Stimulated activated CD8-positive, alpha-beta memory T cell treated with anti-CD3 and anti-CD28 coated beads, Interleukin-2, amount 100 ng/mL, for 48 hours (primary cell): ENCODE results near the gene P4HA1.
A peak's percentile ranks its signal among the peaks of the same experiment; 100 is the strongest.
"Not testable (repeated sequence)": the region's sequence is repeated elsewhere in the genome, so short reads cannot be mapped to it uniquely, and the experiment has no call there.

ENCODE experiments used
- DNase-seq, 2 donors: peaks; one replicate each; pipeline ENCODE4 v3.0.0-alpha.2; 2020; ENCODE audit warnings: low read depth in 2 of 2

Gene P4HA1

DNA sequence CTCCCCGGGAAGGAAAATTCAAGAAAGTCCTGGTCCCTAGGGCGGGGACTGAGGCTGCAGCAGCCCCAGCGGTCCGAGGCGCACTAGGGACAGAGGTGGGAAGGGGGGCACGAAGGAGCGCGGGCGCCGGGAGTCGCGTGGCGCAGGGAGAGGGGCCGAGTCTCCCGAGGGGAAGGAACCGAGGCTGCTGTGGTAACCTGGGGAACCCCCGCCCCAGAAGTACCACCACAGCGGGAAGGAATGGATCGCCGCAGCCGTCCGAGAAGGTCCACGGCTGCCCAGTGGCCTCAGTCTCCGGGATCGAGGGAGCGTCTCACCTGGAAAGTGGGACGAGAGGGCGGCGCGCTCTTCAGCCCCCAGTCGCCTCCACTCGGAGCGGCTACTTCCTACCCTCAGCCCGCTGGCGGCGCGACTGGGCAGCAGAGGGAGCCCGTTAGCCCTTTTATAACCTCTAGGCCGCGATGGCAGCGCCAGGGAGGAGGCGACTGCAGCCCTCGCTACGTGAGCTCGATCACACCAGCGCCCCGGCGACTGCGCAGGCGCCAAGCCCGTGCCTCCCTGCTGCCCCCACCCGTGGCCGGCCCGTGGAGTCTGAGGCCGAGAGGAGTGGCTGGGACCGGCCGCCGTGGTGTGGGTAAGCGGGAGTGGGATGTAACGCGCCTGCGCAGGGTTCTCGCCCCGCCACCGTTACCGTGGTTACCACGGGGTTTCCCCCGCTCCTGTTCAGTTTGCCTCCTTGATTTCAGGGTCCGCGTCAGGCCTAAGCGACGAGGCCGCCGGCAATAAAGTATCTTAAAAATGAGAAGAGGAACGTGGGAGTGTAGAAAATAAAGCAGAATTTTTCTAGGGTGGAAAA lies at the start of gene P4HA1:
Gene P4HA1 (minus strand): TSS at position 418 of the 856 bp plus-strand sequence. CDS start 21,983 bp downstream, outside the sequence.
- peak; percentile 99 for DNase-seq

DNA sequence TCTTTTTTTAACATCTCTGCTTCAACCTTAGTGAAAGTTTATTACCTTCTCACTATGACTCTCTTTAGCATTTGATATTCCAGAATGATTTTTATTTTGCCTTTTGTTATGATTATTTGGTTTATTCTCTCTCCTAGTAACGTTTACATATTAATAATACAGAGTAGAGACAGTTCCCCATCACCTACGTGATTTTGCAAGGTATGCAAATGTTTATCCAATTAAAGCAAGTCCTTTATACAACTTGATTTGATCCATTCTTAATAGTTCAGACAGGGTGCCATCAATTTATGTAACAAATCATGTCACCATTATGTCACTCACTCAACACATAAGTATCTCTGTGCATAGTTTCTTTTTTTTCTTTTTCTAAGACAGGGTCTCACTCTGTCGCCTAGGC lies 44.9 kb upstream of the P4HA1 start:
- DNase-seq, result no peak

DNA sequence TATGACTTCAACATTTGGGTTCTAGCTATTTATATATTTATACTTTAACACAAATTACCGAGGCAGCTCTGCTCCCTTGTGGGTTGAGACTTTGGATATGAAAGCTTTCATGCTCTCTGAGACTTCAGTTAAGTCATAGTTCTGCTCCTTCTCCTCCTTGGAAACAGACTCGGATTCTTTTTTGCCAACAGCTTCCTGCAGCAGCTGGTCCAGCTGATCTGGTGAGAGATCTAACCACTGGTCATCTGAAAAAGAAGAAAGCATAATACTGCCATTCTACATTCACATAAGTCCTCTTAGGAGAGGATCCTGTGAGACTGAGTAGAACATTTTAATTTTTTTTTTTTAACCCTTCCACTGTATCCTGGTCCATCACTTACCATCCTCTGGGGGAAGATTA lies 42.6 kb upstream of the P4HA1 start:
- no peak for DNase-seq

- no peak for DNase-seq
Measured at GRCh38 chr10:73136627-73137026, 40.0 kb upstream of the P4HA1 start.

DNA sequence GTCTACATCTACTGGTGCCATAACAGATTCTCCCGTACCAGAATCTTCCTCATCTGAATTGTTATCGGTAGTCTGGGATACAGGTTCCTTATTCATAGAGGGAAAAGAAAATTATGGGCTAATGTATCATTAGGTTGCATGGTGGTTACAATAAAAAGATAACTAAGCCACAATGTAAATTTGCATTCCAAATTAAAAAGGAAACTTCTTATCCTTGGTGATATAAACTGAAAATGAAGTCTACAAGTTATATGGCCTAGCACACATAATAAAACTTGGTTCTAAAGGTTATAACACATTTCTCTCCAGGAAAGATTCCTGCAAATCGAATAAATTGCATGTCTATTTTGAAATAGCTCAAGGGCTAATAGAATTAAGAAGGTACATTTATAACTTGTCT lies 38.1 kb upstream of the P4HA1 start:
- DNase-seq, result no peak

- DNase-seq, result no peak
Measured at GRCh38 chr10:73131913-73132686, 35.4 kb upstream of the P4HA1 start.

GRCh38 chr10:73131301-73131700 lies 34.6 kb upstream of the P4HA1 start:
- DNase-seq, result no peak

- DNase-seq, result no peak
Measured at GRCh38 chr10:73126343-73126742, 29.7 kb upstream of the P4HA1 start.

- no peak for DNase-seq
Measured at GRCh38 chr10:73119952-73120351, 23.3 kb upstream of the P4HA1 start.

DNA sequence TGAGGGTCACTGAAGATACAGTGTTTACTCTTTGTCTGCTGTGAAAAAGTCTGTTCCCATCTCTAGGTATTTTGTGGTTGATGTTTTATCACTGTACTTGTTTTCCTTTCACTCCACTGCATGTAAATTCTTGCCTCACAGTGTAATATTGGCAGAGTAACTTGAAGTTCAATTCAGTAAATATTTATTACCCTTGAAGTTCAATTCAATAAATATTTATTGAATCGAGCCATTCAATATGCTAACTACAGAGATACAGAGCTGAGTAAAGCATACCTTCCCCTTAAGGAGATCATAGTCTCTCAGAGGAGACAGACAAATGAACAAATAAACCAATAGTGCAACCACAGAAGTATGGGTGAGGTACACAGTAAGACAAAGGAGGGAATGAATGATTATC lies 22.8 kb upstream of the P4HA1 start:
- no peak for DNase-seq

DNA sequence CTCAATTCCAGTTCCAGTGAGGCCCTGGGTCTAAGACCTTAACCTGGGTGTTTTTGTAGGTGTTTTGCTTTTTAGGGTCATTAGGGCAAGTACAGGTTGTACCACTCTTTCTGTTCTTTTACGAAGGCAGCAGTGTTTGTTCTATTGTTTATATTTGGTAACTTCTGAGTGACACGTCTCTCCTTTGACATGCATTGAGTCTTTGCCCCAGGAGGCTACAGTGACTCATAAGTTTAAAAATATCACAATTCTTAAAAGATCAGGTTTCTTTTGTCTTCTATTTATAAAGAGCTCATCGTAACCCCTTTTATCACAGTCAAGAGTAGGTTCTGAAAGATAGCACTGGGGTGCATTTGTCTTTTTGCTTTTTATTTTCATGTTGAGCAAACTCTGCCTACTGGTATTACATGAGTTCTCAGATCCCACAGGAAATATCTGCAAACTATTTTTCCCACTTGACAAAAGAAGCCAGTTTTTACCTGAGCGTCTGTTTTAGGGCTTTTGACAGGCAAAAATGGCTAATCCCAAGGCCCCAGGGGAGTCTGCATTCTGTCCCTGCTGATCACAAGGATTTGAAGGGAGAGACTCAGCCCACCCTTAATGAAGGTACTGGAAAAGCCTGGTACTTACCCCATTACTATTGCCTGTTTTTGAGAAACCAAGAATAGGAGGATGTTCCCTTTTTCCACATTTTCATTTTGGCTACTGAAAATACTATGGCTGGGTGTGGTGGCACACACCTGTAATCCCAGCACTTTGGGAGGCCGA lies 21.5 kb upstream of the P4HA1 start:
- no peak for DNase-seq

DNA sequence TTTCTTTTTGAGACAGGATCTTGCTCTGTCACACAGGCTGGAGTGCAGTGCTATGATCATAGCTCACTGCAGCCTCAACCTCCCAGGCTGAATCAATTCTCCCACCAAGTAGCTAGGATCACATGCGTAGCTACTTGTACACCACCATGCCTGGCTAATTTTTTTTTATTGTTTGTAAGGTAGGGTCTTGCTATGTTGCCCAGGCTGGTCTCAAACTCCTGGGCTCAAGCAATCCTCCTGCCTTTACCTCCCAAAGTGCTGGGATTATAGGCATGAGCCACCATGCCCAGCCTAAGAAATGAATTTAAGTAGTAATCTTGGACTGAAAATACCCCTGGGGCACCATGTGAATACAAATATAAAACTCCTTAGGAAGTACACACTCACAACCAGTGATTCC lies 19.4 kb upstream of the P4HA1 start:
- DNase-seq, result no peak

GRCh38 chr10:73113551-73113950 lies 16.9 kb upstream of the P4HA1 start:
- no peak for DNase-seq

GRCh38 chr10:73112032-73112431 lies 15.4 kb upstream of the P4HA1 start:
- not testable (repeated sequence) for DNase-seq

- DNase-seq, result peak; percentile 7 to 20
Measured at GRCh38 chr10:73110345-73110849, 13.7 kb upstream of the P4HA1 start, which contains the start of gene NUDT13. TSS of gene NUDT13 (plus strand) at chr10:73110455. CDS start at chr10:73114366, 3,911 bp downstream.

DNA sequence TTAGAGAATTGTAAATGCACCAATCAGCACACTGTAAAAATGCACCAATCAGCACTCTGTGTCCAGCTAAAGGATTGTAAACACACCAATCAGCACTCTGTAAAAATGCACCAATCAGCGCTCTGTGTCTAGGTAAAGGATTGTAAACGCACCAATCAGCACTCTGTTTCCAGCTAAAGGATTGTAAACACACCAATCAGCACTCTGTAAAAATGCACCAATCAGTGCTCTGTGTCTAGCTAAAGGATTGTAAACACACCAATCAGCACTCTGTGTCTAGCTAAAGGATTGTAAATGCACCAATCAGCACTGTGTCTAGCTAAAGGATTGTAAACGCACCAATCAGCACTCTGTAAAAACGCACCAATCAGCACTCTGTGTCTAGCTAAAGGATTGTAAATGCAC lies 12.6 kb upstream of the P4HA1 start:
- DNase-seq, result not testable (repeated sequence)

DNA sequence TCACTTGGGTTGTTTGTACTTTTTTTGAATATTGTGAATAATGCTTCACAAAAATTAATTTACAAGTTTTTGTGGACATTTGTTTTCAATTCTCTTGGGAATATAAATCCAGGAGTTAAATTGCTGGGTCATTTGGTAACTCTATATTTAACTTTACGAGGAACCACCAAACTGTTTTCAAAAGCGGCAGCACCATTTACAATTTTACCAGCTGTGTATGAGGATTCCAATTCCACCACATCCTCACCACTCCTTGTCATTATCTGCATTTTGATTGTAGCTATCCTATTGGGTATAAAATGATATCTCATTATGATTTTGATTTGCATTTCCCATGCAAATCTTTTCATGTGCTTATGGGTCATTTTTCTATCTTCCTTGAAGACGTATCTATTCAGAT lies 9.6 kb upstream of the P4HA1 start:
- DNase-seq, result no peak

- DNase-seq, result no peak
Measured at GRCh38 chr10:73099141-73099540, 2.5 kb upstream of the P4HA1 start.

- no peak for DNase-seq
Measured at GRCh38 chr10:73097305-73097670, 622 bp upstream of the P4HA1 start.

DNA sequence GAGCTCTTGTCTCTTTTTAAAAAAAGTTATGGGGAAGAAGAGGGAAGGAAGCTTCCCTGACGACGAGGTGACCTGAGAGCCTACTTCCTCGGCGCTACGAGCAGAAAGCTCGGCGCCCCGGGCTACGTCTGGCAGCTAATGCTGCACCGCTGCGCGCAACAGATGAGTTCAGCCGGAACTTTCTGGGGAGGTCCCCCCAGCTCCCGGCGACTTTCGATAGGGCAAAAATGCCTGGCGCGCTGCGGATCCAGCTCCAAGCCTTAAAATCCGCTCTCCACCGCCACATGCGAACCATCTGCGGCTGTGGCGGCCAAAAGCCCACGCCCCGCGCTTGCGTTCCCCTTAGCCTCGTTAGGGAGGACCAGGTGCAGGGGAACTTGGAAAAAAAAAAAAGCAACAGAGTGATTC lies 621 bp downstream of the P4HA1 start:
- DNase-seq, result peak; percentile 57 to 59

- DNase-seq, result peak; percentile 11 to 28
Measured at GRCh38 chr10:73095481-73096021, 1.1 kb downstream of the P4HA1 start.
